Mucosa of rectum (tissue), 2 donors: Measurements from ENCODE around the gene PCDHGC3.
A peak's percentile ranks its signal among the peaks of the same experiment; 100 is the strongest.

Experiments
- H3K27ac ChIP-seq, 2 donors: one replicate each; pipeline ENCODE4 v1.7.0; 2013; ENCODE audit warnings: inconsistent platforms in 2 of 2, low read depth in 2 of 2, low read length in 2 of 2
- H3K27me3 ChIP-seq, 2 donors: one replicate each; pipeline ENCODE4 v1.7.0; 2013; ENCODE audit warnings: low read length in 2 of 2; ENCODE audit not compliant: control insufficient read depth in 2 of 2, insufficient read depth in 2 of 2
- H3K36me3 ChIP-seq, 2 donors: one replicate each; pipeline ENCODE4 v1.7.0; 2013; ENCODE audit warnings: low read length in 2 of 2; ENCODE audit not compliant: control insufficient read depth in 2 of 2, insufficient read depth in 2 of 2
- H3K4me1 ChIP-seq, 2 donors: one replicate each; pipeline ENCODE4 v1.7.0; 2013; ENCODE audit warnings: low read length in 2 of 2, mild to moderate bottlenecking in 1 of 2; ENCODE audit not compliant: control insufficient read depth in 2 of 2, insufficient read depth in 2 of 2
- H3K4me3 ChIP-seq, 2 donors: one replicate each; pipeline ENCODE4 v1.7.0; 2013; ENCODE audit warnings: low read length in 2 of 2
- H3K9ac ChIP-seq, 2 donors: one replicate each; pipeline ENCODE4 v1.7.0; 2013; ENCODE audit warnings: low read length in 2 of 2, low read depth in 1 of 2, mild to moderate bottlenecking in 1 of 2
- H3K9me3 ChIP-seq, 2 donors: one replicate each; pipeline ENCODE4 v1.7.0; 2013; ENCODE audit warnings: low read length in 2 of 2; ENCODE audit not compliant: control insufficient read depth in 2 of 2
- donor health status: healthy.
- donor health status: Normal muscosa, but diverticular disease.

PCDHGC3 gene

DNA sequence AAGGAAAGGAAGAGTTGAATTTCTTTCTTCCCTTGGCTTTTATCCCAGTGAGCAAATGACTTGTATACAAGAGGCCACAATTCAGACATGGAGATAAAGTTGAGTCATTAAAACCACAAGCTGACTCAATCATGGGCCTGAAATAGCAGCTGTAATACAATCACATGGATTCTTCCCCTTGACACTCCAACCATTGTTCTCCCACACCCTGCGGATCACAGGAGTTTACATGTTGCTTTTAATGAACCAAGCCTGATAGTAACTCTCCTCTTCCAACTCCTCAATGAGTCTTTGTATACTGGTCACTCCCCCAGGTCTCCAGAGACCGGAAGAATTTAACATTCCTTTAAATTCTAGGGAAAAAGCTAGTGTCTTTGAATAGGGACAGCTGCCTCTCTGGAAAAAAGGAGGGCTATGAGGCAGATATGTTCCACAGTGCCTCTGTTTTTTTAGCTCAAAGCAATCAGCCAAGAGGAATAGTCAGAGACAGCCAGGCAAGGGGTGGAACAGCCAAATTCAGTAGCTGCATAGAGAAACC, 45.5 kb downstream of the PCDHGC3 start:
- Histone ChIP-seq H3K27ac (peak overlapping the region; percentile 78 to 79), H3K9ac (no peak overlapping the region)

DNA sequence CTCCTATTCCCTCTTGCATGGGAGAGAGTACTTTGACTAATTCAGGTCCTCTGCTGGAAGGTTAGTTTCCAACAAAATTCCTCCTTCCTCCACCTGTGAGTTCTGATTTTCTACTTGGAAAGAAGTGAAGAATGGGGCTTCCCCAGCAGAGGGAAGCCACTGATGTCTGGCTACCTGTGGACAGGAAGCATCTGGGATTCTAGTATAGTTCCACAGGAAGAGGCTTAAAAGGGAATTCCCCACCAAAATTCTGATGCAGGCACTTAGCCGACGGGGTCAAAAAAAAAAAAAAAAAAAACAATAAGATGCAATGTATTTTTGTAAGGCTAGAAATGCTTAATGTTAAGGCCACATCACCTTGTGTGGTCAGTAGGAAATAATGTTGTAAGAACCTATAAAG, 46.5 kb downstream of the PCDHGC3 start:
- Histone ChIP-seq H3K4me3 (no peak overlapping the region), H3K4me1 (peaks cover 21 to 28% of the 10 kb centered on the region in 2 donors), H3K9me3 (no peaks in the 10 kb centered on the region), H3K27ac (peak overlapping the region in 1 of 2 donors; percentile 78), H3K9ac (no peak overlapping the region), H3K36me3 (peaks cover 27 to 54% of the 10 kb centered on the region in 2 donors), H3K27me3 (no peaks in the 10 kb centered on the region)

More for the DNA sequence above, 45.5 kb downstream of the PCDHGC3 start:
- peaks cover 28 to 52% of the 10 kb centered on the region in 2 donors for H3K36me3 ChIP-seq
- peaks cover 21 to 28% of the 10 kb centered on the region in 2 donors for H3K4me1 ChIP-seq
- H3K4me3 ChIP-seq = no peak overlapping the region
- no peaks in the 10 kb centered on the region for H3K9me3 ChIP-seq
- H3K27me3 ChIP-seq = no peaks in the 10 kb centered on the region

DNA sequence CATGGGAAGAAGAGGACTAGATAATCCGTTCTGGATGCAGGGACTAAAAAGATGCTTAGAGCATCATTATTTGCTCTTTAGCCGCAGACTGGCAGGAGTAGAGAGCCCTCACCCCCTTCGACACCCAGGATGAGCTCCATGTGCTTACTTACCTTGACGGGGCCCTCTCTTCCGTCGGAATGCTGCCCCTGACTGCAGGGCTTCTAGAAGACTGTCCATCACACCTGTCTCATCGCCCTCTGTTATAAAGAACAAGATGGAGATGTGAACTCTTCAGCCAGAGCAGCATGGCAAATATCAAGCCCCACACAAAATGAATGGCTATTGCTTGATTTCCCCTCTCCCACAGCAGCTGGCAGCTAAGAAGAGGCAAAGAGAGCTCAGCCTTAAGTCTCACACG, 48.2 kb downstream of the PCDHGC3 start:
- H3K27ac ChIP-seq = no peak overlapping the region
- H3K4me1 ChIP-seq = peaks cover 21 to 28% of the 10 kb centered on the region in 2 donors
- H3K27me3 ChIP-seq = no peaks in the 10 kb centered on the region
- no peak overlapping the region for H3K9ac ChIP-seq
- no peak overlapping the region for H3K4me3 ChIP-seq
- H3K36me3 ChIP-seq = peaks cover 29 to 58% of the 10 kb centered on the region in 2 donors
- no peaks in the 10 kb centered on the region for H3K9me3 ChIP-seq

DNA sequence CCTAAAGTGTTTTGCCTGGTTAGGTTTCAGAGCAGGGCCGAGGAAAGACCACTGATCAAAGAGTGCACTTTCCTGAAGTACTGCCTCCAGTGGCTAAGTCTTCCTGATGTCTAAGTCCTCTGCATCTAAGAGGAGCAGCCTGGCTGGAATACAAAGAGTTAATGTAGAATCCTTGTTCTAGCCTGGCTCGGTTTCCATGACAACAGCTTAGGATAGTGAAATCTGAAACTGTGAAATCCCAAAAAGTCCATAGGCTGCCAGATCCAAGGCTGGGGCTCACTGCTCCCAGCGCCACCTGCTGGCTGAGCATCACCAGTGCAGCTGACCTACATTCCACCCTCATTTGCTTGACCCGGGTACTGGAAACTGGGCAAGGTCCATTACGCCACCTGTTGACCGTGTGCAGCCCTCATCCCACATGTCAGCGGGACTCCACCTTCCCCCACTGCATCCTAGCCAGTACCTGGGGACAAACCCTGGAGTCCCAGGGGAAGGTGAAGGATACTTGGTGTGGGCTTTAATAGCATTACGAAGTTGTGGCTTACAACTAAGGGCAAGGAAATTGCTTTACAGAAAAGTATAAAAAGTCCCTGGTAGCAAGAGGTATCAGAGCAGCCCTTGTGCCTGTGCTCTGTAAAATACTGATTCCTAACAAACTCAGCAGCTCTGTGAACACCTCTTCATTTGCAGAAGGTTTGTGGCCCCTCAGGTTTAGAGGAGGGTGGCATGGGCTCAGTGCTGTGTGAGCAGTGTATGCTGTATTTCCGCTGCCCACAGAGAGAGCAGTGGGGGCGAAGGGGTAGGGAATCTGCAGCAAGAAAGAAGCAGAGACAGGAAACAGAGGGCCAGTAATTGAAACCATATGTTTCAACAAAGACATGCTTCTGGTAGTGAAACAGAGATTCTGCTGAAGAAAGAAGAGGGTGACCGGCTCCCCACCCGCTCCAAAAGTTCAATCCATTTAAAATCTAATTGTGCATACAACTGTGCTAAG, 49.1 kb downstream of the PCDHGC3 start:
- peak overlapping the region; percentile 16 to 32 for H3K27ac ChIP-seq
- H3K4me1 ChIP-seq = peaks cover 21 to 28% of the 10 kb centered on the region in 2 donors
- no peak overlapping the region for H3K4me3 ChIP-seq
- H3K9me3 ChIP-seq = no peaks in the 10 kb centered on the region
- H3K27me3 ChIP-seq = no peaks in the 10 kb centered on the region
- H3K9ac ChIP-seq = no peak overlapping the region
- H3K36me3 ChIP-seq = peaks cover 30 to 58% of the 10 kb centered on the region in 2 donors

DNA sequence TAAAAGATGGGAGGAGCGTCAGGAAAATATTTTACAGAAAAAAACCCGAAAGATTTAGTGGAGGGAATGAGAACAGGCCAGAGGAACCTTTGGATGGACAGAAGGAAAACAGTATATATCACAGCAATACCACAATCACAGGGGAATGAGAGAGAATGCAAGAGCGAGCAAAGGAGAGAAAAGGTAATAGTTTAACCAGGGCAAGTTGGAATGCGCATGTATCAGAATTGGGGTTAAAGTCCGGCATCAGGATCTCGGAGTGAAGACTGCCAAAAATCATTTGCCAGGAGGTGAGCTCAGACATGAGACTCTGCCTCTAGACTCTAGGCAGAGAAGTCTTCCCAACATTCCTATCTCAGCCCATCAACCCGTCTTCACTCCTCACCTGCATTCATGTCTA, 49.9 kb downstream of the PCDHGC3 start:
- Histone ChIP-seq H3K9me3 (no peaks in the 10 kb centered on the region), H3K27ac (peak overlapping the region; percentile 16 to 22), H3K27me3 (no peaks in the 10 kb centered on the region), H3K4me3 (no peak overlapping the region), H3K4me1 (peaks cover 21 to 25% of the 10 kb centered on the region in 2 donors), H3K36me3 (peaks cover 30 to 56% of the 10 kb centered on the region in 2 donors), H3K9ac (no peak overlapping the region)

DNA sequence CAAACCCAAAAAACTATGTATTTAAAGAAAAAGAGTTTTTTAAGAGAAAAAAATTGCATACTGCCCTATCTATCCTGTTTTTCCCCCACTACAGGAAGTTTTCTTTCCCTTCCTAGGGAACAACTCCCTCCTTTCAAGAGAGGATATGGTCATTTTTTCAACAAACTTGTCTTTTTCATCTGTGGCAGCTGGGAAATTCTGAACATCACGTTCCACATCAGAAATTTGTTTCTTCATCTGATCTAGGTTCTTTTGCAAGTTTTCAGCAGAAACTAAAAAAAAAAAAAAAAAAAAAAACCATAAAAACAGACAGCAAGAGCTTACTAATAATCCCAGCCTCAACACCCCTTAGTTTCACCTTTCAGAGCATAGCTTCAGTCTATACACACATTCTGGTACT, 51.7 kb downstream of the PCDHGC3 start:
- peaks cover 13 to 14% of the 10 kb centered on the region in 2 donors for H3K4me1 ChIP-seq
- H3K36me3 ChIP-seq = peaks cover 34 to 57% of the 10 kb centered on the region in 2 donors

More for the DNA sequence above, 51.7 kb downstream of the PCDHGC3 start:
- Histone ChIP-seq H3K4me3 (no peak overlapping the region), H3K9me3 (no peaks in the 10 kb centered on the region), H3K27me3 (no peaks in the 10 kb centered on the region), H3K27ac (no peak overlapping the region), H3K9ac (no peak overlapping the region)
